Measurements from ENCODE around the gene MOB2.

Gene MOB2

DNA sequence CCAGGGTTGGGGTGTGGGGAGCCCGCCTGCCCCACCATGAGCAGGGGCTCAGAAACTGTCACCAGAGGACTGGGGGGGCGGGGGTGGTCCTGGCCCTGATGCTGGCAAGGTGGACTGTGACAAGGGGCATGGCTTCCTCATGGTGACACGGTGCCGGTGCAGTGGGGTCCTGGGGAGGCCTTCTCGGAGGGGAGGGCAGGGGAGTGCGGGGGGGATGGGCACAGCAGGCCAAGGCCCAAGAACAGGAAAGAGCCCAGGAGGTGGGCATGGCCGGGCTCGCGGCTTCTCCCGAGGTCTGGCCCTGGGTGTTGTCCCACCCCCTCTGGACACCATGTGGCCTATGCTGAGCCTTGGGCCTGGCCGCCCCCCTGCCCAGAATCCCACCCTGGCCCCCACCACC lies 47.2 kb downstream of the MOB2 start:
- Histone ChIP-seq H3K36me3 (no peaks in the 10 kb centered on the region), H3K27me3 (peaks cover 0 to 86% of the 10 kb centered on the region in 2 donors), H3K27ac (no peak overlapping the region), H3K4me3 (no peak overlapping the region), H3K9me3 (no peaks in the 10 kb centered on the region), H3K4me1 (peaks cover 0 to 11% (median 0%) of the 10 kb centered on the region in 4 donors)
- intact Hi-C loops (cut with DNase I; ENCODE audit: low total_unique reads): no loop called here
- TF ChIP-seq, protein P1, sequence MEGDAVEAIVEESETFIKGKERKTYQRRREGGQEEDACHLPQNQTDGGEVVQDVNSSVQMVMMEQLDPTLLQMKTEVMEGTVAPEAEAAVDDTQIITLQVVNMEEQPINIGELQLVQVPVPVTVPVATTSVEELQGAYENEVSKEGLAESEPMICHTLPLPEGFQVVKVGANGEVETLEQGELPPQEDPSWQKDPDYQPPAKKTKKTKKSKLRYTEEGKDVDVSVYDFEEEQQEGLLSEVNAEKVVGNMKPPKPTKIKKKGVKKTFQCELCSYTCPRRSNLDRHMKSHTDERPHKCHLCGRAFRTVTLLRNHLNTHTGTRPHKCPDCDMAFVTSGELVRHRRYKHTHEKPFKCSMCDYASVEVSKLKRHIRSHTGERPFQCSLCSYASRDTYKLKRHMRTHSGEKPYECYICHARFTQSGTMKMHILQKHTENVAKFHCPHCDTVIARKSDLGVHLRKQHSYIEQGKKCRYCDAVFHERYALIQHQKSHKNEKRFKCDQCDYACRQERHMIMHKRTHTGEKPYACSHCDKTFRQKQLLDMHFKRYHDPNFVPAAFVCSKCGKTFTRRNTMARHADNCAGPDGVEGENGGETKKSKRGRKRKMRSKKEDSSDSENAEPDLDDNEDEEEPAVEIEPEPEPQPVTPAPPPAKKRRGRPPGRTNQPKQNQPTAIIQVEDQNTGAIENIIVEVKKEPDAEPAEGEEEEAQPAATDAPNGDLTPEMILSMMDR (IDR thresholded peaks at IDR 0.05): no peak
- no peak for DNase-seq

DNA sequence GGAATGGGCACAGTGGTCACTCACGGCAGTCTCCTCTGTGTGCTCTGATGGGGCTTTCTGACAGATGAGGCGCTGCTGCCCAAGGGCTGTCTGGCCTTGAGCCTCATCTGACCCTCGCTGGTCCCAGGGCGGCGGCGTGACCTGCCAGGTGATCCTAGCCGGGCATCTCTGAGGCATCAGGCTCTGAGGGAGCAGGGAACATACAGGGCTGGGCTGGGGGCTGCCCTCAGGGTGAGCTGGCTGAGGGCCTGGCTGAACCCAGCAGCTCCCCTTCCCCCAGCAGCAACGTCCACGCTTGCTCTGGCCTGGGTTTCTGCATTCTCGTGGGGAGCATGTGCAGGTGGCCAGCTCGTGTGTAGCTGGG lies 47.6 kb downstream of the MOB2 start:
- Histone ChIP-seq H3K36me3 (no peaks in the 10 kb centered on the region), H3K27me3 (peaks cover 0 to 87% of the 10 kb centered on the region in 2 donors), H3K4me3 (no peak overlapping the region), H3K4me1 (peaks cover 0 to 11% (median 0%) of the 10 kb centered on the region in 4 donors), H3K27ac (no peak overlapping the region), H3K9me3 (no peaks in the 10 kb centered on the region)
- no peak for DNase-seq
- TF ChIP-seq, protein P1 (IDR thresholded peaks at IDR 0.05): no peak
- intact Hi-C loops (cut with DNase I; ENCODE audit: low total_unique reads): no loop called here

DNA sequence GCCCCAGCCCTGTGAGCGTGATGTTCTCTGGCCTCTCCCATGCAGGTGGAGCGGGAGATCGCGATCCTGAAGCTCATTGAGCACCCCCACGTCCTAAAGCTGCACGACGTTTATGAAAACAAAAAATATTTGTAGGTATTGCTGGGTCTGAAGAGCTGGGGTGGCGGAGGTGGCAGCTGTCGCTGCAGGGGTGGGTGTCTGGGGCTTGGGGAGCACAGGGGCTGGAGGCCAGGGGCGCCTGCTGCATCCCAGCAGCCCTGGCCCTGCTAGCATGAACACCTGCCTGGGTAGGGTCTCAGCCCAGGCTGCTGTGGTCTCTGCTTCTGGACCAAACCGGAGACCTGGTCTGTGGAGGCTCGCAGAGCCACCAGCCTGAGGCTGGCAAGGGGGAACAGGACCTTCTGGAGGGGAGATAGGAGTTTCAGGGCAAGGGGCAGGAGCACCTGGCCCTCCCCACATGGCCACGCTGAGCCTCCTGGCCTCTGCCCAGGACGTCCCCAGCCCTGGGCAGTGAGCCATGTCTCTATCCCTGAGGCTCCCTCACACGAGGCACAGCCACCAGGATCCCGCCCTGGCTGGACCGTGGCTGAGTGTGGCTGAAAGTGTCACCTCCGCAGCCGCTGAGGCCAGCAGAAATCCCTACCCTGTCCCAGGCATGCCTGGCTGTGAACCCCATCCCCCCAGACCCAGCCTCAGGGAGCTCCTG lies 48.2 kb downstream of the MOB2 start:
- intact Hi-C loops (cut with DNase I; ENCODE audit: low total_unique reads): no loop called here
- Histone ChIP-seq H3K4me1 (peaks cover 0 to 11% (median 0%) of the 10 kb centered on the region in 4 donors), H3K9me3 (no peaks in the 10 kb centered on the region), H3K27me3 (peaks cover 0 to 87% of the 10 kb centered on the region in 2 donors), H3K36me3 (no peaks in the 10 kb centered on the region), H3K27ac (no peak overlapping the region), H3K4me3 (no peak overlapping the region)
- TF ChIP-seq, protein P1 (IDR thresholded peaks at IDR 0.05): no peak
- no peak for DNase-seq

DNA sequence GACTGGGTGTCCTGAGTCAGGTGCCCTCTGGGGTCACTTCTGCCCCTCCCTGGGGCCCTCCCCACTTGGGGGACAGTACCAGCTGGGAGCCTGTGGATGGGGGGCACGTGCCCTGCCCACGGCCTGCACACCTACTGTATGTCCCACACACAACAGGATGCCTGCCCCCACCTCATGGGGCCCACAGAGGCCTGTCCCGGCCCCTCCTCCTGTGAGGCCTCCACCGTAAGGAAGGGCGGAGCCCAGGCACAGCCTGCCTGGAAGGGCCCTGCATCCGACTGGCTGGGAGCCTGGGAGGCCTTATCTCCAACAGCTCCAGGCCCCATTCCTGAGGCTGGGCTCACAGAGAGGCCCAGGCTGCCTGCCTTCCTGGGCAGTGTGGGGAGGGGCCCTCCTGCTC lies 49.1 kb downstream of the MOB2 start:
- intact Hi-C loops (cut with DNase I; ENCODE audit: low total_unique reads): no loop called here
- H3K27ac ChIP-seq: no peak overlapping the region
- no peak overlapping the region for H3K4me3 ChIP-seq
- H3K27me3 ChIP-seq: peaks cover 0 to 79% of the 10 kb centered on the region in 2 donors
- TF ChIP-seq, protein P1 (IDR thresholded peaks at IDR 0.05): no peak
- H3K9me3 ChIP-seq: no peaks in the 10 kb centered on the region
- H3K4me1 ChIP-seq: peaks cover 0 to 11% (median 0%) of the 10 kb centered on the region in 4 donors
- H3K36me3 ChIP-seq: no peaks in the 10 kb centered on the region
- DNase-seq: no peak

DNA sequence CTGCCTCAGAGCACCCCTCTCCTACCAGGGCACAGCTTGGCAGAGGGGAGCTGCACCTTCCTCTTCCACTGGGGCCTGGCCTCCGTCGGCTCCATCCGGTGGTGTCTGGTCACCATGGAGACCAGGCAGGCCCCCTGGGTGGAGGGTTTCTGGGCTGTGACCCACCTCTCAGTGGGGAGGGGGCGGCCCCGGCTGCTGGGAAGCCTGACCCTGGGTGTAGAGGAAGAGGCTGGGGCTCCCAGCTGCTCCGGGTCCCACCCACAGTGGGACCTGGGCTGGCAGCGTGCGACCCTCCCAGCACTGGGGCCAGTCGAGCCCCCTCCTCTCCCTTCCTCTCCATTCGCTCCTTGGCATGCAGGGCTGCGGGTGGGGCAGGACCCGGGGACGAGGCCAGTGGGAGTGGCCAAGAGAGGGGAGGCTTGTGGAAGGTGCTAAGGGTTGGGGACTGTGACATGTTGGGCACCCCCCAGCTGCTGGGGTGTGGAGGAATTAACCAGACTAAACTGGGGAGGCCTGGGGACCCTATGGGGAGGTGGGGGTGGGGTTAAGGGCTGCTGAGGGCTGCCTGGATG lies 50.0 kb downstream of the MOB2 start:
- Histone ChIP-seq H3K27me3 (peaks cover 0 to 72% of the 10 kb centered on the region in 2 donors), H3K9me3 (no peaks in the 10 kb centered on the region), H3K4me3 (no peak overlapping the region), H3K27ac (no peak overlapping the region), H3K4me1 (peaks cover 0 to 11% (median 0%) of the 10 kb centered on the region in 4 donors), H3K36me3 (no peaks in the 10 kb centered on the region)
- intact Hi-C loops (cut with DNase I; ENCODE audit: low total_unique reads): no loop called here
- TF ChIP-seq, protein P1 (IDR thresholded peaks at IDR 0.05): no peak
- no peak for DNase-seq
